HG03460 (cell line): Measurements from ENCODE around the gene ARL11.

Experiments
- ATAC-seq: cut with Tn5 transposase; IDR thresholded peaks from one replicate; pipeline ENCODE4 v1.9.1; 2021; ENCODE audit not compliant: unreplicated experiment

The ARL11 gene

GRCh38 chr13:49646688-49647087 lies 18.4 kb downstream of the ARL11 start:
- ATAC-seq = no peak

- ATAC-seq = no peak
Observed at GRCh38 chr13:49649244-49649962, 21.1 kb downstream of the ARL11 start.

- ATAC-seq = no peak
Observed at GRCh38 chr13:49649963-49650312, 21.6 kb downstream of the ARL11 start.

- no peak for ATAC-seq
Observed at GRCh38 chr13:49651570-49652354, 23.5 kb downstream of the ARL11 start.

GRCh38 chr13:49652355-49653305 lies 24.3 kb downstream of the ARL11 start:
- ATAC-seq = no peak

GRCh38 chr13:49653478-49653877 lies 25.2 kb downstream of the ARL11 start:
- no peak for ATAC-seq

- ATAC-seq = no peak
Observed at GRCh38 chr13:49654011-49654410, 25.7 kb downstream of the ARL11 start.

- ATAC-seq = no peak
Observed at GRCh38 chr13:49655906-49656305, 27.6 kb downstream of the ARL11 start.

GRCh38 chr13:49657241-49657641 lies 28.9 kb downstream of the ARL11 start:
- no peak for ATAC-seq

GRCh38 chr13:49664606-49665005 lies 36.3 kb downstream of the ARL11 start:
- no peak for ATAC-seq

GRCh38 chr13:49667773-49668172 lies 39.5 kb downstream of the ARL11 start:
- no peak for ATAC-seq

- ATAC-seq = no peak
Observed at GRCh38 chr13:49669735-49670309, 41.5 kb downstream of the ARL11 start.

- ATAC-seq = no peak
Observed at GRCh38 chr13:49670828-49671227, 42.5 kb downstream of the ARL11 start.

- no peak for ATAC-seq
Observed at GRCh38 chr13:49676581-49677298, 48.4 kb downstream of the ARL11 start.

- ATAC-seq = no peak
Observed at GRCh38 chr13:49678191-49678914, 50.0 kb downstream of the ARL11 start.

- ATAC-seq = no peak
Observed at GRCh38 chr13:49679246-49679645, 50.9 kb downstream of the ARL11 start.

GRCh38 chr13:49681842-49682435 lies 53.6 kb downstream of the ARL11 start:
- ATAC-seq = no peak
